ENCODE measurements around the gene GMCL1.

DNA sequence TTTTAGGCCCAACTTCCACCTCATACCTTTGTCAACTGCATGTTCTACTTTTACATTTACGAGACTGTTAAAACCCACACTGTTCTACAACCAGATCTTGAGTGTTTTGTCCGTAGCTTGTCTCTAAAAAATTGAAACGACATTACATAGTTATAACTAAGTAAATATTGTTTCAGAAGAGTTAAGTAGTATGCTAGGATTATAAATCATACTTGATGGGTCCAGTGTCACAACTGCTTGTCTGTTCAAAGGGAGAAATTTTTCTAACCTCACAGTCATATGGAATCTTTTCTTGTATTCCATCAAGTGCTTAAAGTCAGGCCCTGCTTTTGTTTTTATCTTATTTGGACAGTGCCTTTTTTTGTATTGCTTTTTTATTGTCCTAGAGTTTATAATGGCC, 4.3 kb downstream of the GMCL1 start:
- TF ChIP-seq, protein P1, sequence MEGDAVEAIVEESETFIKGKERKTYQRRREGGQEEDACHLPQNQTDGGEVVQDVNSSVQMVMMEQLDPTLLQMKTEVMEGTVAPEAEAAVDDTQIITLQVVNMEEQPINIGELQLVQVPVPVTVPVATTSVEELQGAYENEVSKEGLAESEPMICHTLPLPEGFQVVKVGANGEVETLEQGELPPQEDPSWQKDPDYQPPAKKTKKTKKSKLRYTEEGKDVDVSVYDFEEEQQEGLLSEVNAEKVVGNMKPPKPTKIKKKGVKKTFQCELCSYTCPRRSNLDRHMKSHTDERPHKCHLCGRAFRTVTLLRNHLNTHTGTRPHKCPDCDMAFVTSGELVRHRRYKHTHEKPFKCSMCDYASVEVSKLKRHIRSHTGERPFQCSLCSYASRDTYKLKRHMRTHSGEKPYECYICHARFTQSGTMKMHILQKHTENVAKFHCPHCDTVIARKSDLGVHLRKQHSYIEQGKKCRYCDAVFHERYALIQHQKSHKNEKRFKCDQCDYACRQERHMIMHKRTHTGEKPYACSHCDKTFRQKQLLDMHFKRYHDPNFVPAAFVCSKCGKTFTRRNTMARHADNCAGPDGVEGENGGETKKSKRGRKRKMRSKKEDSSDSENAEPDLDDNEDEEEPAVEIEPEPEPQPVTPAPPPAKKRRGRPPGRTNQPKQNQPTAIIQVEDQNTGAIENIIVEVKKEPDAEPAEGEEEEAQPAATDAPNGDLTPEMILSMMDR (IDR thresholded peaks at IDR 0.05): no peak
- TF ChIP-seq SMAD4 (CRISPR knock-in tag; IDR thresholded peaks at IDR 0.05) (no peak), CREB1 (CRISPR knock-in tag; IDR thresholded peaks at IDR 0.05) (no peak)
- TF ChIP-seq, protein P2, sequence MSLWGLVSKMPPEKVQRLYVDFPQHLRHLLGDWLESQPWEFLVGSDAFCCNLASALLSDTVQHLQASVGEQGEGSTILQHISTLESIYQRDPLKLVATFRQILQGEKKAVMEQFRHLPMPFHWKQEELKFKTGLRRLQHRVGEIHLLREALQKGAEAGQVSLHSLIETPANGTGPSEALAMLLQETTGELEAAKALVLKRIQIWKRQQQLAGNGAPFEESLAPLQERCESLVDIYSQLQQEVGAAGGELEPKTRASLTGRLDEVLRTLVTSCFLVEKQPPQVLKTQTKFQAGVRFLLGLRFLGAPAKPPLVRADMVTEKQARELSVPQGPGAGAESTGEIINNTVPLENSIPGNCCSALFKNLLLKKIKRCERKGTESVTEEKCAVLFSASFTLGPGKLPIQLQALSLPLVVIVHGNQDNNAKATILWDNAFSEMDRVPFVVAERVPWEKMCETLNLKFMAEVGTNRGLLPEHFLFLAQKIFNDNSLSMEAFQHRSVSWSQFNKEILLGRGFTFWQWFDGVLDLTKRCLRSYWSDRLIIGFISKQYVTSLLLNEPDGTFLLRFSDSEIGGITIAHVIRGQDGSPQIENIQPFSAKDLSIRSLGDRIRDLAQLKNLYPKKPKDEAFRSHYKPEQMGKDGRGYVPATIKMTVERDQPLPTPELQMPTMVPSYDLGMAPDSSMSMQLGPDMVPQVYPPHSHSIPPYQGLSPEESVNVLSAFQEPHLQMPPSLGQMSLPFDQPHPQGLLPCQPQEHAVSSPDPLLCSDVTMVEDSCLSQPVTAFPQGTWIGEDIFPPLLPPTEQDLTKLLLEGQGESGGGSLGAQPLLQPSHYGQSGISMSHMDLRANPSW (CRISPR knock-in tag; conservative IDR thresholded peaks at IDR 0.05; ENCODE audit: low read depth): no peak
- TF ChIP-seq, protein P3, sequence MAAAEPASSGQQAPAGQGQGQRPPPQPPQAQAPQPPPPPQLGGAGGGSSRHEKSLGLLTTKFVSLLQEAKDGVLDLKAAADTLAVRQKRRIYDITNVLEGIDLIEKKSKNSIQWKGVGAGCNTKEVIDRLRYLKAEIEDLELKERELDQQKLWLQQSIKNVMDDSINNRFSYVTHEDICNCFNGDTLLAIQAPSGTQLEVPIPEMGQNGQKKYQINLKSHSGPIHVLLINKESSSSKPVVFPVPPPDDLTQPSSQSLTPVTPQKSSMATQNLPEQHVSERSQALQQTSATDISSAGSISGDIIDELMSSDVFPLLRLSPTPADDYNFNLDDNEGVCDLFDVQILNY (CRISPR knock-in tag; IDR thresholded peaks at IDR 0.05): no peak
- TF ChIP-seq, protein P4, sequence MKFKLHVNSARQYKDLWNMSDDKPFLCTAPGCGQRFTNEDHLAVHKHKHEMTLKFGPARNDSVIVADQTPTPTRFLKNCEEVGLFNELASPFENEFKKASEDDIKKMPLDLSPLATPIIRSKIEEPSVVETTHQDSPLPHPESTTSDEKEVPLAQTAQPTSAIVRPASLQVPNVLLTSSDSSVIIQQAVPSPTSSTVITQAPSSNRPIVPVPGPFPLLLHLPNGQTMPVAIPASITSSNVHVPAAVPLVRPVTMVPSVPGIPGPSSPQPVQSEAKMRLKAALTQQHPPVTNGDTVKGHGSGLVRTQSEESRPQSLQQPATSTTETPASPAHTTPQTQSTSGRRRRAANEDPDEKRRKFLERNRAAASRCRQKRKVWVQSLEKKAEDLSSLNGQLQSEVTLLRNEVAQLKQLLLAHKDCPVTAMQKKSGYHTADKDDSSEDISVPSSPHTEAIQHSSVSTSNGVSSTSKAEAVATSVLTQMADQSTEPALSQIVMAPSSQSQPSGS (CRISPR knock-in tag; IDR thresholded peaks at IDR 0.05; ENCODE audit: borderline replicate concordance, low read depth): no peak
